ENCODE results near the gene OTOG.

The OTOG gene

GRCh38 chr11:17637901-17638300 is 90.8 kb downstream of the OTOG start:
- no peak for DNase-seq

- DNase-seq: no peak
Observed at GRCh38 chr11:17638311-17638710, 91.3 kb downstream of the OTOG start.

GRCh38 chr11:17639091-17639490 is 92.0 kb downstream of the OTOG start:
- DNase-seq: no peak

GRCh38 chr11:17639781-17640180 is 92.7 kb downstream of the OTOG start:
- DNase-seq: no peak

GRCh38 chr11:17640493-17641164 is 93.6 kb downstream of the OTOG start:
- no peak for DNase-seq

- DNase-seq: no peak
Observed at GRCh38 chr11:17641792-17642350, 94.8 kb downstream of the OTOG start.

GRCh38 chr11:17642370-17642769 is 95.3 kb downstream of the OTOG start:
- no peak for DNase-seq

GRCh38 chr11:17642980-17643379 is 95.9 kb downstream of the OTOG start:
- no peak for DNase-seq

- DNase-seq: no peak
Observed at GRCh38 chr11:17643506-17644405, 96.7 kb downstream of the OTOG start.

- no peak for DNase-seq
Observed at GRCh38 chr11:17645190-17645970, 98.3 kb downstream of the OTOG start.

GRCh38 chr11:17646451-17647145 is 99.5 kb downstream of the OTOG start:
- no peak for DNase-seq

- DNase-seq: no peak
Observed at GRCh38 chr11:17648528-17648927, 101.5 kb downstream of the OTOG start.

GRCh38 chr11:17649261-17649660 is 102.2 kb downstream of the OTOG start:
- DNase-seq: no peak

- no peak for DNase-seq
Observed at GRCh38 chr11:17649696-17650095, 102.6 kb downstream of the OTOG start.

GRCh38 chr11:17650127-17650911 is 103.3 kb downstream of the OTOG start:
- no peak for DNase-seq

GRCh38 chr11:17651061-17651460 is 104.0 kb downstream of the OTOG start:
- no peak for DNase-seq

- no peak for DNase-seq
Observed at GRCh38 chr11:17651681-17652080, 104.6 kb downstream of the OTOG start.

GRCh38 chr11:17652556-17652955 is 105.5 kb downstream of the OTOG start:
- DNase-seq: no peak

GRCh38 chr11:17653611-17654010 is 106.6 kb downstream of the OTOG start:
- no peak for DNase-seq

GRCh38 chr11:17655682-17656081 is 108.6 kb downstream of the OTOG start:
- no peak for DNase-seq

GRCh38 chr11:17658211-17658610 is 111.2 kb downstream of the OTOG start:
- DNase-seq: no peak

- no peak for DNase-seq
Observed at GRCh38 chr11:17668166-17668565, 121.1 kb downstream of the OTOG start.

Data from stimulated activated naive CD4-positive, alpha-beta T cell treated with Interleukin-2 at 50 U/mL for 16 hours (primary cell).